Measurements from ENCODE around the gene TALDO1.
"Not testable (repeated sequence)": the region's sequence is repeated elsewhere in the genome, so short reads cannot be mapped to it uniquely, and the experiment has no call there.

Gene TALDO1

GRCh38 chr11:719214-720016 lies 27.8 kb upstream of the TALDO1 start:
- no peak for DNase-seq

- DNase-seq: no peak
Measured at GRCh38 chr11:720017-720641, 27.1 kb upstream of the TALDO1 start.

GRCh38 chr11:720642-721246 lies 26.5 kb upstream of the TALDO1 start:
- DNase-seq: peak; percentile 52

- DNase-seq: no peak
Measured at GRCh38 chr11:721247-721740, 26.0 kb upstream of the TALDO1 start.

GRCh38 chr11:721741-722345 lies 25.4 kb upstream of the TALDO1 start:
- peak; percentile 49 for DNase-seq

- no peak for DNase-seq
Measured at GRCh38 chr11:722346-722811, 24.9 kb upstream of the TALDO1 start.

GRCh38 chr11:723120-723883 lies 24.0 kb upstream of the TALDO1 start:
- DNase-seq: peak; percentile 54

- DNase-seq: no peak
Measured at GRCh38 chr11:724049-724777, 23.1 kb upstream of the TALDO1 start.

- DNase-seq: no peak
Measured at GRCh38 chr11:724778-725386, 22.4 kb upstream of the TALDO1 start.

GRCh38 chr11:725624-726202 lies 21.6 kb upstream of the TALDO1 start:
- DNase-seq: peak; percentile 8

GRCh38 chr11:726278-727220 lies 20.7 kb upstream of the TALDO1 start:
- peak; percentile 54 for DNase-seq

- DNase-seq: no peak
Measured at GRCh38 chr11:727281-727701, 20.0 kb upstream of the TALDO1 start.

GRCh38 chr11:727859-728748 lies 19.2 kb upstream of the TALDO1 start:
- peak; percentile 77 for DNase-seq

GRCh38 chr11:728901-729491 lies 18.3 kb upstream of the TALDO1 start:
- no peak for DNase-seq

GRCh38 chr11:729492-730074 lies 17.7 kb upstream of the TALDO1 start:
- DNase-seq: no peak

- DNase-seq: no peak
Measured at GRCh38 chr11:733072-733471, 14.2 kb upstream of the TALDO1 start.

GRCh38 chr11:734541-734940 lies 12.7 kb upstream of the TALDO1 start:
- DNase-seq: not testable (repeated sequence)

GRCh38 chr11:737366-737765 lies 9.9 kb upstream of the TALDO1 start:
- no peak for DNase-seq
